Esophagus muscularis mucosa (tissue), 4 donors: Measurements from ENCODE around the gene RNU6-9. TPM values are rescaled to one million over a fixed set of nuclear protein-coding genes. Genes with fewer than 3 reads are reported as not detected.

Source experiments
- DNase-seq: peaks from one replicate; pipeline ENCODE4 v3.0.0-alpha.2; 2017; ENCODE audit errors: extremely low spot score
- H3K27ac ChIP-seq, 4 donors: fragments of 200-600 bp; sonication (generic); replicated peaks in 1 of 4; 1 replicate in 3 of 4; 2 replicates in 1 of 4; pipeline ENCODE4 v1.5.1; 2016 to 2019; ENCODE audit warnings: mild to moderate bottlenecking in 1 of 4
- H3K27me3 ChIP-seq, 4 donors: fragments of 200-600 bp; sonication (generic); one replicate each; pipeline versions ENCODE4 v1.5.1 to v1.6.0; 2016 to 2019
- H3K36me3 ChIP-seq, 4 donors: fragments of 200-600 bp; sonication (generic); one replicate each; pipeline ENCODE4 v1.5.1; 2016 to 2019
- H3K4me1 ChIP-seq, 4 donors: fragments of 200-600 bp; sonication (generic); one replicate each; pipeline ENCODE4 v1.5.1; 2016 to 2019
- H3K4me3 ChIP-seq, 4 donors: fragments of 200-600 bp; sonication (generic); 1 replicate in 2 of 4; 2 replicates in 2 of 4; pipeline ENCODE4 v1.5.1; 2016 to 2019; ENCODE audit warnings: mild to moderate bottlenecking in 4 of 4, moderate library complexity in 1 of 4
- H3K9me3 ChIP-seq, 4 donors: fragments of 200-600 bp; sonication (generic); 1 replicate in 3 of 4; 2 replicates in 1 of 4; pipeline ENCODE4 v1.5.1; 2016 to 2019
- CTCF ChIP-seq, 3 experiments: fragments of 200-600 bp in 2 of 3; fragments of 450-650 bp in 1 of 3; sonication (generic) in 2 of 3; IDR thresholded peaks; one replicate each; pipeline ENCODE4 v1.5.1; 2017 to 2019; ENCODE audit warnings: antibody characterized with exemption in 3 of 3, mild to moderate bottlenecking in 2 of 3, moderate library complexity in 1 of 3
- EP300 ChIP-seq: sonication (generic); formaldehyde crosslinking; IDR thresholded peaks from one replicate; pipeline ENCODE4 v1.6.1; 2017; ENCODE audit warnings: antibody characterized with exemption
- POLR2A ChIP-seq: fragments of 450-650 bp; IDR thresholded peaks from one replicate; pipeline ENCODE4 v1.6.1; 2017; ENCODE audit warnings: antibody characterized with exemption, moderate library complexity, mild to moderate bottlenecking, low read depth
- POLR2AphosphoS5 ChIP-seq, 2 donors: sonication (generic); formaldehyde crosslinking; IDR thresholded peaks; one replicate each; pipeline ENCODE4 v1.6.1; 2017; ENCODE audit warnings: antibody characterized with exemption in 2 of 2
- WGBS: methylation state at CpG from one replicate; pipeline ENCODE4 v1.1.5; 2018; 5-methylcytosine and 5-hydroxymethylcytosine counted together
- intact Hi-C: fragments of 100-400 bp; cut with DNase I; formaldehyde crosslinking; loops from one replicate; pipeline ENCODE4 v1.15.1; 2023
- total RNA-seq, 4 donors: library from RNA; depleted of rRNA; stranded (reverse); fragments of >200 nt; gene quantifications; one replicate each; pipeline versions ENCODE4 v1.1.0 to v1.2.1, GENCODE V29; 2016

RNU6-9 gene
- total RNA-seq, 4 donors from 2014 or later: not detected

- peak overlapping the region in 3 of 4 donors; percentile 7 to 20 (median 16) for H3K4me3 ChIP-seq
- H3K9me3 ChIP-seq: no peaks in the 10 kb centered on the region
- 10% methylated on average over 27 of the region's 60 CpGs for WGBS
- peak in 1 of 3 experiments; percentile 10 for TF ChIP-seq CTCF (IDR thresholded peaks at IDR 0.05)
- TF ChIP-seq POLR2AphosphoS5 (IDR thresholded peaks at IDR 0.05): no peak
- intact Hi-C loops: loop anchor here (5.0 to 10.0 kb wide), 3 partner anchors 57 to 195 kb away; partner anchors contain the start of gene WDR18
- no peak for DNase-seq
- no peak overlapping the region for H3K27ac ChIP-seq
- no peaks in the 10 kb centered on the region for H3K36me3 ChIP-seq
- peaks cover 0 to 57% (median 29%) of the 10 kb centered on the region in 4 donors for H3K27me3 ChIP-seq
- H3K4me1 ChIP-seq: peaks cover 16 to 46% (median 44%) of the 10 kb centered on the region in 4 donors
Measured at GRCh38 chr19:861756-862580, 31.3 kb upstream of the RNU6-9 start.

- Histone ChIP-seq H3K4me1 (peaks cover 16 to 46% (median 44%) of the 10 kb centered on the region in 4 donors), H3K4me3 (peak overlapping the region in 3 of 4 donors; percentile 14 to 30 (median 17)), H3K27ac (no peak overlapping the region), H3K9me3 (no peaks in the 10 kb centered on the region), H3K36me3 (peaks cover 3 to 6% (median 6%) of the 10 kb centered on the region in 4 donors), H3K27me3 (peaks cover 0 to 56% (median 29%) of the 10 kb centered on the region in 4 donors)
- WGBS: 21% methylated on average over 27 of the region's 48 CpGs
- intact Hi-C loops: loop anchor here (5.0 to 10.0 kb wide), 3 partner anchors 58 to 195 kb away; partner anchors contain the start of gene WDR18
- TF ChIP-seq EP300: no peak
- TF ChIP-seq POLR2AphosphoS5 (IDR thresholded peaks at IDR 0.05): no peak
- TF ChIP-seq POLR2A: no peak
- no peak for TF ChIP-seq CTCF (IDR thresholded peaks at IDR 0.05)
- DNase-seq: no peak
Measured at GRCh38 chr19:862581-863314, 30.5 kb upstream of the RNU6-9 start.

DNA sequence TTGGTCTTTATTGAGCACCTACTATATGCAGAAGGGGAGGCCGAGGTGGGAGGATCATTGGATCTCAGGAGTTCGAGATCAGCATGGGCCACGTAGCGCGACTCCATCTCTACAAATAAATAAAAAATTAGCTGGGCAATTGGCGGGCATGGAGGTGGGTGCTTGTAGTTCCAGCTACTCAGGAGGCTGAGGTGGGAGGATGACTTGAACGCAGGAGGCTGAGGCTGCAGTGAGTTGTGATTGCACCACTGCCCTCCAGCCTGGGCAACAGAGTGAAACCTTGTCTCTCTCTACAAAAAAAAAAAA lies 30.0 kb upstream of the RNU6-9 start:
- H3K4me3 ChIP-seq: peak overlapping the region in 2 of 4 donors; percentile 19 to 23
- TF ChIP-seq POLR2AphosphoS5 (IDR thresholded peaks at IDR 0.05) (no peak), POLR2A (no peak), EP300 (no peak), CTCF (IDR thresholded peaks at IDR 0.05) (no peak)
- peaks cover 6 to 11% (median 11%) of the 10 kb centered on the region in 4 donors for H3K36me3 ChIP-seq
- peak overlapping the region in 2 of 4 donors; percentile 26 to 36 for H3K27ac ChIP-seq
- no peaks in the 10 kb centered on the region for H3K9me3 ChIP-seq
- H3K27me3 ChIP-seq: peaks cover 0 to 51% (median 28%) of the 10 kb centered on the region in 4 donors
- H3K4me1 ChIP-seq: peaks cover 16 to 47% (median 46%) of the 10 kb centered on the region in 4 donors
- intact Hi-C loops: loop anchor here (5.0 to 10.0 kb wide), 3 partner anchors 58 to 196 kb away; partner anchors contain the start of gene WDR18
- 68% methylated on average over 7 of the region's 7 CpGs for WGBS
- DNase-seq: no peak

GRCh38 chr19:866769-867300 lies 26.4 kb upstream of the RNU6-9 start:
- peaks cover 0 to 15% (median 2%) of the 10 kb centered on the region in 4 donors for H3K27me3 ChIP-seq
- peaks cover 6 to 44% (median 39%) of the 10 kb centered on the region in 4 donors for H3K36me3 ChIP-seq
- no peak overlapping the region for H3K27ac ChIP-seq
- H3K4me3 ChIP-seq: no peak overlapping the region
- DNase-seq: no peak
- TF ChIP-seq POLR2A (no peak), CTCF (IDR thresholded peaks at IDR 0.05) (no peak), EP300 (no peak), POLR2AphosphoS5 (IDR thresholded peaks at IDR 0.05) (no peak)
- intact Hi-C loops: loop anchor here (10.0 kb wide), 1 partner anchor 62 kb away; no protein-coding TSS in a partner anchor
- 83% methylated on average over 30 of the region's 38 CpGs for WGBS
- no peaks in the 10 kb centered on the region for H3K9me3 ChIP-seq
- peaks cover 20 to 52% (median 47%) of the 10 kb centered on the region in 4 donors for H3K4me1 ChIP-seq
